ENCODE measurements around the gene ABR. TPM values are rescaled to one million over a fixed set of nuclear protein-coding genes. Genes with fewer than 3 reads are reported as not detected.
A peak's percentile ranks its signal among the peaks of the same experiment; 100 is the strongest.
"Not testable (repeated sequence)": the region's sequence is repeated elsewhere in the genome, so short reads cannot be mapped to it uniquely, and the experiment has no call there.

Gene ABR
- total RNA-seq, 1 donor from 2014 or later = 58.1 TPM

- DNase-seq = peak; percentile 25
Observed at GRCh38 chr17:1008008-1008761, 171.6 kb downstream of the ABR start.

GRCh38 chr17:1007310-1008007 is 172.3 kb downstream of the ABR start:
- DNase-seq = no peak

- DNase-seq = no peak
Observed at GRCh38 chr17:1006054-1006453, 173.7 kb downstream of the ABR start.

GRCh38 chr17:1005361-1005946 is 174.3 kb downstream of the ABR start:
- DNase-seq = peak; percentile 42

GRCh38 chr17:1004769-1005295 is 174.9 kb downstream of the ABR start:
- DNase-seq = no peak

- no peak for DNase-seq
Observed at GRCh38 chr17:1003972-1004768, 175.6 kb downstream of the ABR start.

GRCh38 chr17:1003633-1003971 is 176.2 kb downstream of the ABR start:
- DNase-seq = no peak

- DNase-seq = peak; percentile 32
Observed at GRCh38 chr17:1002771-1003555, 176.8 kb downstream of the ABR start.

GRCh38 chr17:1002412-1002753 is 177.4 kb downstream of the ABR start:
- DNase-seq = no peak

GRCh38 chr17:1001640-1002411 is 178.0 kb downstream of the ABR start:
- DNase-seq = no peak

- peak; percentile 39 for DNase-seq
Observed at GRCh38 chr17:1000597-1001461, 179.0 kb downstream of the ABR start.

- DNase-seq = no peak
Observed at GRCh38 chr17:998111-998510, 181.7 kb downstream of the ABR start.

GRCh38 chr17:996554-997344 is 183.0 kb downstream of the ABR start, which contains the start of gene TIMM22:
Gene TIMM22 (plus strand): TSS chr17:997129. CDS start chr17:997143, 14 bp downstream.
- peak; percentile 98 for DNase-seq

GRCh38 chr17:995324-995723 is 184.5 kb downstream of the ABR start:
- DNase-seq = not testable (repeated sequence)

GRCh38 chr17:992933-993332 is 186.8 kb downstream of the ABR start:
- no peak for DNase-seq

GRCh38 chr17:988561-988960 is 191.2 kb downstream of the ABR start:
- no peak for DNase-seq

- no peak for DNase-seq
Observed at GRCh38 chr17:987931-988330, 191.8 kb downstream of the ABR start.

- DNase-seq = no peak
Observed at GRCh38 chr17:986322-986929, 193.4 kb downstream of the ABR start.
